Measurements from ENCODE around the gene FGF3. TPM values are rescaled to one million over a fixed set of nuclear protein-coding genes. Genes with fewer than 3 reads are reported as not detected.

FGF3 gene
- total and polyA plus RNA-seq, 2 experiments from 2014 or later: not detected

DNA sequence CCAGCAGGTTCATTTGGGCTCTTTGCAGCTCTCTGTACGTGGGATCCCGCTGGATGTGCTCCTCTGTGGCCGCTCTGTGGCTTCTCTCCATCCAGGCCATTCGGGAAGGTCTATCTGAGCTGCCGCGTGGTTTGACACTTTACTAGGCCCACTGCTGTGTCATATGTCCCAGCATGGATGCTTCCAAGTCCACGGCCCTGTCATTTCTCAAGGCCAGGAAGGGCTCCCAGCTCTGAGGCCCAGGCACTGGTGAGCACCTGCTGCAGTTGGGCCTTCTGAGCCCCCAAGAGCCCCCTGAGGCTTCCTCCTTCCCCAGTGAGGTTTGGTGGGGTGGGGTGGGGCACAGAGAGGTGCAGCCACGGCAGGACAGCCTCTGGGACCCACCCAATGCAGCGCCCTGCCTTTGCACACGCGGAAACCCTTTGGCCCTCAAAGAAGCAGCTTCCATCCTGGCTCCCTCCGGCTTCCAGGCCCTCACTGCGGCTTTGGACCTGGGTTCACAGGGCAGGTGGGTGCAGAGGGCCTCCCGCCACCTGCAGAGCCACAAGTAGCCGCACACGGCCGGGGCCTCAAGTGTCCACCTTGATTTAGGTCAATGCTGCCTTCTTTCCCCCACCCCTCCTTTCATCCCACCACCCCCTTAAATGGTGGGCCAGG lies 44.5 kb upstream of the FGF3 start:
- H3F3A ChIP-seq (ENCODE audit: insufficient read depth): no peaks in the 10 kb centered on the region
- WGBS, 2 experiments (ENCODE audit: low coverage in 1 of 2, low lambda C conversion rate in 2 of 2, missing lambda C conversion rate in 2 of 2): 66 to 68% methylated on average over 13 to 17 of the region's 17 CpGs
- H3K4me3 ChIP-seq: no peak overlapping the region
- no peaks in the 10 kb centered on the region for H3K4me1 ChIP-seq (ENCODE audit: insufficient read depth)
- H2AFZ ChIP-seq: no peak overlapping the region
- no peak overlapping the region for H3K27ac ChIP-seq
- no peaks in the 10 kb centered on the region for H3K9me2 ChIP-seq (ENCODE audit: insufficient read depth)
- no peaks in the 10 kb centered on the region for H3K9me3 ChIP-seq (ENCODE audit: low read depth)
- no peak for DNase-seq
- in situ Hi-C loops (cut with MboI): no loop called here
- no peaks in the 10 kb centered on the region for H3K36me3 ChIP-seq (ENCODE audit: low read depth)
- peaks cover 23% of the 10 kb centered on the region for H3K27me3 ChIP-seq (replicated peaks; ENCODE audit: insufficient read depth)
- H3K9ac ChIP-seq: no peak overlapping the region
- H3K4me2 ChIP-seq (ENCODE audit: unreplicated experiment): no peak overlapping the region
- H3K79me2 ChIP-seq (ENCODE audit: insufficient read depth): no peaks in the 10 kb centered on the region
- TF ChIP-seq EZH2phosphoT487 (IDR thresholded peaks at IDR 0.05; ENCODE audit: insufficient read depth, low read depth) (no peak), EZH2 (IDR thresholded peaks at IDR 0.05; ENCODE audit: insufficient read depth, poor library complexity, severe bottlenecking) (no peak)
- H4K20me1 ChIP-seq (ENCODE audit: insufficient read depth): no peaks in the 10 kb centered on the region

DNA sequence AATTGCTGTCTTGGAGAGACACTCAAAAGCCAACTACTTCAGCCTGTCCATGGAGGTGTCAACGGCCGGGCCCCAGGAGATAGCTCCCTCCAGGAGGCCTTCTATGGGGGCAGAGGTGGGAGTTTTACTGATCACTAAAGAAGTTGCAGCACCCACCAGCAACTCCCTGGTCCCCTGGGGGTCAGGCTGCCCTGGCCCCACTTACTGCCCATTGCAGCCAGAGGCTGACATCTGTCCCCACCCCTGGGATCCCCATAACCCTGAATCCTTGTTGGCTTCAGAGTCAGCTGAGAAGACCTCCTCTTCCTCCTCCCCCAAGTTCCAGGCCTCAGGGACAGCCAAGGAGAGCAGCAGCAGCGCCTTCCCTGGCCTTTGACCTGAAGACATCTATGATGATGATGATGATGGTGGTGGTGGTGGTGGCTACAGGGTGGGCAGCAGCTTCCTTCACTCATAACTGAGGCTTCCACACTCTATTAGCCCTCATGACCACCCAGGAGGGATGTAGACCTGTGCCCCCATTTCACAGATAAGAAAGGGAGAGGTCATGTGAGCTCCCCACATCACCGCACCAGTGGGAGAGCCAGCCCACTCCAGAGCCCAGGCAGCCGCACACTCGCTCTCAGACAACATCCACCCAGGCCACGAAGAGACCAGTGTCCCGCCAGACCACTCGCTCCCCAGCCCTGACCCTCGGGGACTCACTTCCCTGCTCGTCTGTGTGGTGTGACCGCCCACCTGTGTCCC lies 43.8 kb upstream of the FGF3 start:
- WGBS, 2 experiments (ENCODE audit: low coverage in 1 of 2, low lambda C conversion rate in 2 of 2, missing lambda C conversion rate in 2 of 2): 66 to 67% methylated on average over 9 to 12 of the region's 12 CpGs
- in situ Hi-C loops (cut with MboI): no loop called here
- no peak overlapping the region for H3K27ac ChIP-seq
- H2AFZ ChIP-seq: no peak overlapping the region
- H3K36me3 ChIP-seq (ENCODE audit: low read depth): no peaks in the 10 kb centered on the region
- H3K9ac ChIP-seq: no peak overlapping the region
- H3K4me3 ChIP-seq: no peak overlapping the region
- peaks cover 25% of the 10 kb centered on the region for H3K27me3 ChIP-seq (replicated peaks; ENCODE audit: insufficient read depth)
- H3K4me1 ChIP-seq (ENCODE audit: insufficient read depth): no peaks in the 10 kb centered on the region
- H3K9me3 ChIP-seq (ENCODE audit: low read depth): no peaks in the 10 kb centered on the region
- no peaks in the 10 kb centered on the region for H3F3A ChIP-seq (ENCODE audit: insufficient read depth)
- H3K79me2 ChIP-seq (ENCODE audit: insufficient read depth): no peaks in the 10 kb centered on the region
- DNase-seq: no peak
- H3K4me2 ChIP-seq (ENCODE audit: unreplicated experiment): no peak overlapping the region
- H3K9me2 ChIP-seq (ENCODE audit: insufficient read depth): no peaks in the 10 kb centered on the region
- H4K20me1 ChIP-seq (ENCODE audit: insufficient read depth): no peaks in the 10 kb centered on the region
- TF ChIP-seq EZH2 (IDR thresholded peaks at IDR 0.05; ENCODE audit: insufficient read depth, poor library complexity, severe bottlenecking): no peak
- TF ChIP-seq EZH2phosphoT487 (IDR thresholded peaks at IDR 0.05; ENCODE audit: insufficient read depth, low read depth): no peak

GRCh38 chr11:69862331-69862771 lies 43.1 kb upstream of the FGF3 start:
- Histone ChIP-seq H3K79me2 (ENCODE audit: insufficient read depth) (no peaks in the 10 kb centered on the region), H3K9ac (no peak overlapping the region), H3K27ac (no peak overlapping the region), H4K20me1 (ENCODE audit: insufficient read depth) (no peaks in the 10 kb centered on the region), H3K4me3 (no peak overlapping the region), H3K9me2 (ENCODE audit: insufficient read depth) (no peaks in the 10 kb centered on the region), H3K27me3 (replicated peaks; ENCODE audit: insufficient read depth) (peaks cover 25% of the 10 kb centered on the region), H3K4me2 (ENCODE audit: unreplicated experiment) (no peak overlapping the region), H3K36me3 (ENCODE audit: low read depth) (no peaks in the 10 kb centered on the region), H3K9me3 (ENCODE audit: low read depth) (no peaks in the 10 kb centered on the region), H2AFZ (no peak overlapping the region), H3F3A (ENCODE audit: insufficient read depth) (no peaks in the 10 kb centered on the region), H3K4me1 (ENCODE audit: insufficient read depth) (no peaks in the 10 kb centered on the region)
- no peak for DNase-seq
- in situ Hi-C loops (cut with MboI): no loop called here
- TF ChIP-seq EZH2phosphoT487 (IDR thresholded peaks at IDR 0.05; ENCODE audit: insufficient read depth, low read depth) (no peak), EZH2 (IDR thresholded peaks at IDR 0.05; ENCODE audit: insufficient read depth, poor library complexity, severe bottlenecking) (no peak)
- WGBS, 2 experiments (ENCODE audit: low coverage in 1 of 2, low lambda C conversion rate in 2 of 2, missing lambda C conversion rate in 2 of 2): 58 to 60% methylated on average over 19 of the region's 19 CpGs

DNA sequence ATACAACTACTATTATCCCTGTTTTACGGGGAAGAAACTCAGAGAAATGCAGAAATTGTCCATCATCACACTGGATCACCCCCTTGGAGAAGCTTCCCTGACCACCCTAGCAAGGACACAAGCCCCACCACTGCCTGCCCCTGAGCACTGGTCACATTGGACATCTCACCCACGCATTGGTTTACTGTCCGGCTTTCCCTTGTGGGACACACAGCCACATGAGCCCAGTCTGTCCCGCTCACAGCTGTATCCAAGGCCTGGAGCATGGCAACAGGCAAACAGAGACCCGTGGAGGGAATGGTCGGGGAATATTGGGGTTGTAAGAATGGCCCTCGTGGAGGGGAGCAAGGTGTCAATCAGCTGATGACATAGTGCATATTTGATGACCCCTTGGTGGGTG lies 42.7 kb upstream of the FGF3 start:
- H3K79me2 ChIP-seq (ENCODE audit: insufficient read depth): no peaks in the 10 kb centered on the region
- H3K9me3 ChIP-seq (ENCODE audit: low read depth): no peaks in the 10 kb centered on the region
- H3K4me2 ChIP-seq (ENCODE audit: unreplicated experiment): no peak overlapping the region
- H4K20me1 ChIP-seq (ENCODE audit: insufficient read depth): no peaks in the 10 kb centered on the region
- DNase-seq: no peak
- no peak overlapping the region for H3K27ac ChIP-seq
- in situ Hi-C loops (cut with MboI): no loop called here
- no peaks in the 10 kb centered on the region for H3K4me1 ChIP-seq (ENCODE audit: insufficient read depth)
- TF ChIP-seq EZH2 (IDR thresholded peaks at IDR 0.05; ENCODE audit: insufficient read depth, poor library complexity, severe bottlenecking): no peak
- TF ChIP-seq EZH2phosphoT487 (IDR thresholded peaks at IDR 0.05; ENCODE audit: insufficient read depth, low read depth): no peak
- H3K27me3 ChIP-seq (replicated peaks; ENCODE audit: insufficient read depth): peaks cover 25% of the 10 kb centered on the region
- H3K4me3 ChIP-seq: no peak overlapping the region
- no peaks in the 10 kb centered on the region for H3F3A ChIP-seq (ENCODE audit: insufficient read depth)
- H3K9me2 ChIP-seq (ENCODE audit: insufficient read depth): no peaks in the 10 kb centered on the region
- H2AFZ ChIP-seq: no peak overlapping the region
- 45 to 56% methylated on average over 7 of the region's 7 CpGs for WGBS, 2 experiments (ENCODE audit: low coverage in 1 of 2, low lambda C conversion rate in 2 of 2, missing lambda C conversion rate in 2 of 2)
- no peaks in the 10 kb centered on the region for H3K36me3 ChIP-seq (ENCODE audit: low read depth)
- H3K9ac ChIP-seq: no peak overlapping the region

Measured in GM23248 (cell line).